ENCODE results near the gene SCG3. TPM values are rescaled to one million over a fixed set of nuclear protein-coding genes. Genes with fewer than 3 reads are reported as not detected.
"Not testable (repeated sequence)": the region's sequence is repeated elsewhere in the genome, so short reads cannot be mapped to it uniquely, and the experiment has no call there.

The SCG3 gene
- total RNA-seq, result not detected

GRCh38 chr15:51681303-51681963 is at the start of gene SCG3:
TSS of gene SCG3 (plus strand) at chr15:51681503. CDS start at chr15:51681756, 253 bp downstream.
- no peak within 1 kb of the TSS for H3K27ac Mint-ChIP-seq
- ChIA-PET CTCF (interaction anchor here (0.6 to 1.5 kb wide), 3 partner anchors 31 to 1336 kb away, joined by 3 to 6 read pairs (median 3); no protein-coding TSS in a partner anchor), POLR2A (interaction anchor here (0.7 kb wide), 1 partner anchor 1641 kb away, joined by 3 read pairs; no protein-coding TSS in a partner anchor)

GRCh38 chr15:51634591-51635198 is 46.6 kb upstream of the SCG3 start:
- ATAC-seq (no peak), DNase-seq (no peak)
- H3K4me1 Mint-ChIP-seq (ENCODE audit: low read depth), result peaks cover 9% of the 10 kb centered on the region
- ChIA-PET CTCF (interaction anchor here (1.3 to 1.7 kb wide), 2 partner anchors 15 to 142 kb away, joined by 5 to 9 read pairs; no protein-coding TSS in a partner anchor), POLR2A (interaction anchor here (1.4 kb wide), 1 partner anchor 103 kb away, joined by 3 read pairs; no protein-coding TSS in a partner anchor)
- no peaks in the 10 kb centered on the region for H3K9me3 Mint-ChIP-seq (ENCODE audit: insufficient read depth)
- H3K27ac Mint-ChIP-seq, result no peak overlapping the region
- H3K4me3 Mint-ChIP-seq, result no peak overlapping the region
- H3K36me3 Mint-ChIP-seq (ENCODE audit: low read depth), result no peaks in the 10 kb centered on the region
- H3K27me3 Mint-ChIP-seq (ENCODE audit: low read depth), result peaks cover 11% of the 10 kb centered on the region

More at GRCh38 chr15:51681303-51681963, at the start of gene SCG3:
- ATAC-seq (peak; percentile 98), DNase-seq (peak; percentile 85)
- H3K4me1 Mint-ChIP-seq (ENCODE audit: low read depth), result peaks cover 8% of the 10 kb centered on the region
- H3K36me3 Mint-ChIP-seq (ENCODE audit: low read depth), result no peaks in the 10 kb centered on the region
- no peaks in the 10 kb centered on the region for H3K9me3 Mint-ChIP-seq (ENCODE audit: insufficient read depth)
- no peak within 1 kb of the TSS for H3K4me3 Mint-ChIP-seq
- H3K27me3 Mint-ChIP-seq (ENCODE audit: low read depth), result peaks cover 28% of the 10 kb centered on the region

- H3K4me3 Mint-ChIP-seq, result no peak overlapping the region
- H3K36me3 Mint-ChIP-seq (ENCODE audit: low read depth), result no peaks in the 10 kb centered on the region
- H3K27ac Mint-ChIP-seq, result no peak overlapping the region
- no peaks in the 10 kb centered on the region for H3K4me1 Mint-ChIP-seq (ENCODE audit: low read depth)
- ATAC-seq, result no peak
- peaks cover 8% of the 10 kb centered on the region for H3K27me3 Mint-ChIP-seq (ENCODE audit: low read depth)
- DNase-seq, result no peak
- no peaks in the 10 kb centered on the region for H3K9me3 Mint-ChIP-seq (ENCODE audit: insufficient read depth)
- POLR2A ChIA-PET, result interaction anchor here (0.7 kb wide), 1 partner anchor 41 kb away, joined by 3 read pairs; no protein-coding TSS in a partner anchor
- CTCF ChIA-PET, result interaction anchor here (0.7 to 2.2 kb wide), 2 partner anchors 10 to 135 kb away, joined by 3 to 12 read pairs; no protein-coding TSS in a partner anchor
Observed at GRCh38 chr15:51641490-51642130, 39.7 kb upstream of the SCG3 start.

- Mint-ChIP-seq H3K36me3 (ENCODE audit: low read depth) (no peaks in the 10 kb centered on the region), H3K9me3 (ENCODE audit: insufficient read depth) (no peaks in the 10 kb centered on the region), H3K4me3 (no peak overlapping the region), H3K27me3 (ENCODE audit: low read depth) (peaks cover 8% of the 10 kb centered on the region), H3K27ac (no peak overlapping the region), H3K4me1 (ENCODE audit: low read depth) (peaks cover 4% of the 10 kb centered on the region)
- ChIA-PET POLR2A (no interaction called here), CTCF (interaction anchor here (2.2 kb wide), 1 partner anchor 134 kb away, joined by 12 read pairs; no protein-coding TSS in a partner anchor)
- DNase-seq, result no peak
- ATAC-seq, result no peak
Observed at GRCh38 chr15:51642696-51643095, 38.6 kb upstream of the SCG3 start.

GRCh38 chr15:51647128-51647562 is 34.2 kb upstream of the SCG3 start:
- DNase-seq (no peak), ATAC-seq (no peak)
- POLR2A ChIA-PET, result no interaction called here
- H3K27ac Mint-ChIP-seq, result no peak overlapping the region
- no peaks in the 10 kb centered on the region for H3K36me3 Mint-ChIP-seq (ENCODE audit: low read depth)
- H3K9me3 Mint-ChIP-seq (ENCODE audit: insufficient read depth), result no peaks in the 10 kb centered on the region
- peaks cover 15% of the 10 kb centered on the region for H3K27me3 Mint-ChIP-seq (ENCODE audit: low read depth)
- CTCF ChIA-PET, result interaction anchor here (0.7 to 2.0 kb wide), 4 partner anchors 11 to 129 kb away, joined by 3 to 21 read pairs (median 4); no protein-coding TSS in a partner anchor
- H3K4me3 Mint-ChIP-seq, result no peak overlapping the region
- peaks cover 4% of the 10 kb centered on the region for H3K4me1 Mint-ChIP-seq (ENCODE audit: low read depth)

- not testable (repeated sequence) for H3K36me3 Mint-ChIP-seq (ENCODE audit: low read depth); ATAC-seq
Observed at GRCh38 chr15:51648101-51648500, 33.2 kb upstream of the SCG3 start.

GRCh38 chr15:51648643-51649042 is 32.7 kb upstream of the SCG3 start:
- H3K9me3 Mint-ChIP-seq (ENCODE audit: insufficient read depth); H3K27ac Mint-ChIP-seq; H3K36me3 Mint-ChIP-seq (ENCODE audit: low read depth); ATAC-seq; H3K4me3 Mint-ChIP-seq; DNase-seq; POLR2A ChIA-PET; H3K4me1 Mint-ChIP-seq (ENCODE audit: low read depth): not testable (repeated sequence)
- CTCF ChIA-PET, result interaction anchor here (0.6 to 3.8 kb wide), 9 partner anchors 87 to 137 kb away, joined by 3 to 164 read pairs (median 5); partner anchors contain the start of gene LYSMD2
- H3K27me3 Mint-ChIP-seq (ENCODE audit: low read depth), result peaks cover 15% of the 10 kb centered on the region

More at GRCh38 chr15:51648101-51648500, 33.2 kb upstream of the SCG3 start:
- DNase-seq; H3K4me3 Mint-ChIP-seq; H3K4me1 Mint-ChIP-seq (ENCODE audit: low read depth); H3K27ac Mint-ChIP-seq; POLR2A ChIA-PET; H3K9me3 Mint-ChIP-seq (ENCODE audit: insufficient read depth): not testable (repeated sequence)
- peaks cover 15% of the 10 kb centered on the region for H3K27me3 Mint-ChIP-seq (ENCODE audit: low read depth)
- CTCF ChIA-PET, result interaction anchor here (0.6 to 2.0 kb wide), 4 partner anchors 89 to 129 kb away, joined by 3 to 21 read pairs (median 4); partner anchors contain the start of gene LYSMD2

GRCh38 chr15:51649659-51650521 is 31.4 kb upstream of the SCG3 start:
- Mint-ChIP-seq H3K36me3 (ENCODE audit: low read depth) (no peaks in the 10 kb centered on the region), H3K4me3 (no peak overlapping the region), H3K27ac (no peak overlapping the region), H3K9me3 (ENCODE audit: insufficient read depth) (no peaks in the 10 kb centered on the region), H3K4me1 (ENCODE audit: low read depth) (peaks cover 6% of the 10 kb centered on the region), H3K27me3 (ENCODE audit: low read depth) (peaks cover 9% of the 10 kb centered on the region)
- ChIA-PET CTCF (interaction anchor here (0.6 to 3.8 kb wide), 40 partner anchors 8 to 530 kb away, joined by 3 to 164 read pairs (median 4); partner anchors contain the start of genes DMXL2, LYSMD2 and SCG3), POLR2A (interaction anchor here (1.3 kb wide), 1 partner anchor 127 kb away, joined by 4 read pairs; no protein-coding TSS in a partner anchor)
- peak; percentile 72 for DNase-seq
- ATAC-seq, result peak; percentile 83

GRCh38 chr15:51652084-51652668 is 29.1 kb upstream of the SCG3 start:
- DNase-seq (no peak), ATAC-seq (no peak)
- ChIA-PET POLR2A (no interaction called here), CTCF (interaction anchor here (1.0 to 3.8 kb wide), 2 partner anchors 115 to 123 kb away, joined by 3 to 164 read pairs; no protein-coding TSS in a partner anchor)
- Mint-ChIP-seq H3K4me3 (no peak overlapping the region), H3K9me3 (ENCODE audit: insufficient read depth) (no peaks in the 10 kb centered on the region), H3K36me3 (ENCODE audit: low read depth) (no peaks in the 10 kb centered on the region), H3K4me1 (ENCODE audit: low read depth) (peaks cover 5% of the 10 kb centered on the region), H3K27me3 (ENCODE audit: low read depth) (peaks cover 7% of the 10 kb centered on the region), H3K27ac (no peak overlapping the region)

- DNase-seq; H3K4me1 Mint-ChIP-seq (ENCODE audit: low read depth); ATAC-seq; H3K27ac Mint-ChIP-seq; H3K9me3 Mint-ChIP-seq (ENCODE audit: insufficient read depth); H3K36me3 Mint-ChIP-seq (ENCODE audit: low read depth); H3K27me3 Mint-ChIP-seq (ENCODE audit: low read depth); H3K4me3 Mint-ChIP-seq: not testable (repeated sequence)
- ChIA-PET CTCF (interaction anchor here (1.4 to 5.5 kb wide), 2 partner anchors 81 to 121 kb away, joined by 4 to 29 read pairs; no protein-coding TSS in a partner anchor), POLR2A (interaction anchor here (0.6 kb wide), 1 partner anchor 14 kb away, joined by 3 read pairs; no protein-coding TSS in a partner anchor)
Observed at GRCh38 chr15:51655401-51656057, 25.8 kb upstream of the SCG3 start.

Data from activated CD8-positive, alpha-beta T cell treated with anti-CD3 and anti-CD28 coated beads, Interleukin-2, amount 10 ng/mL, durations not matched to agents 7 days and 5 days (primary cell).